HL-60 (cell line): ENCODE results near the gene RABGAP1L.

Source experiments
- DNase-seq, 2 experiments: peaks; one replicate each; pipeline ENCODE4 v3.0.0-alpha.2; 2010 to 2020; ENCODE audit warnings: low read depth in 1 of 2, low spot score in 1 of 2
- H3K27ac ChIP-seq: fragments of 250-450 bp; sonication (Bioruptor Pico); replicated peaks from 2 replicates; pipeline ENCODE4 v1.5.1; 2020; ENCODE audit warnings: mild to moderate bottlenecking, moderate library complexity
- H3K27me3 ChIP-seq: fragments of 250-450 bp; sonication (Bioruptor Pico); 2 replicates; pipeline ENCODE4 v1.5.1; 2021; ENCODE audit warnings: mild to moderate bottlenecking, moderate library complexity; ENCODE audit not compliant: insufficient read depth, poor library complexity, severe bottlenecking
- H3K4me3 ChIP-seq: replicated peaks from 2 replicates; pipeline ENCODE4 v1.5.1; 2011; ENCODE audit warnings: mild to moderate bottlenecking, control low read depth, low read length; ENCODE audit not compliant: insufficient read depth
- CTCF ChIP-seq: IDR thresholded peaks from one replicate; pipeline ENCODE4 v1.5.1; 2011; ENCODE audit warnings: low read length, control low read depth, inconsistent platforms; ENCODE audit not compliant: insufficient read depth
- GABPA ChIP-seq: IDR thresholded peaks from 2 replicates; pipeline ENCODE4 v1.6.1; 2012; ENCODE audit warnings: low read depth
- POLR2AphosphoS5 ChIP-seq: IDR thresholded peaks from 2 replicates; pipeline ENCODE4 v1.6.1; 2012; ENCODE audit warnings: low read depth
- REST ChIP-seq: IDR thresholded peaks from 2 replicates; pipeline ENCODE4 v1.6.1; 2012; ENCODE audit warnings: low read depth; ENCODE audit not compliant: insufficient replicate concordance
- SPI1 ChIP-seq: IDR thresholded peaks from 2 replicates; pipeline ENCODE4 v1.6.1; 2012; ENCODE audit warnings: low read depth, mild to moderate bottlenecking, borderline replicate concordance

The RABGAP1L gene

GRCh38 chr1:174874331-174875053, 715.2 kb downstream of the RABGAP1L start:
- Histone ChIP-seq H3K27ac (no peak overlapping the region), H3K4me3 (no peak overlapping the region)
- TF ChIP-seq SPI1, result no peak
- no peak for TF ChIP-seq REST
- TF ChIP-seq CTCF, result no peak
- TF ChIP-seq POLR2AphosphoS5, result no peak
- TF ChIP-seq GABPA, result no peak

GRCh38 chr1:174875306-174875705, 716.0 kb downstream of the RABGAP1L start:
- TF ChIP-seq GABPA (no peak), POLR2AphosphoS5 (no peak)
- H3K27ac ChIP-seq, result no peak overlapping the region
- no peak for DNase-seq
- H3K4me3 ChIP-seq, result no peak overlapping the region
- H3K27me3 ChIP-seq, result no peaks in the 10 kb centered on the region

More at GRCh38 chr1:174874331-174875053, 715.2 kb downstream of the RABGAP1L start:
- no peak for DNase-seq
- no peaks in the 10 kb centered on the region for H3K27me3 ChIP-seq

- no peak for DNase-seq
- no peaks in the 10 kb centered on the region for H3K27me3 ChIP-seq
- no peak for TF ChIP-seq SPI1
- no peak for TF ChIP-seq REST
- TF ChIP-seq CTCF, result no peak
- no peak for TF ChIP-seq POLR2AphosphoS5
- TF ChIP-seq GABPA, result no peak
- no peak overlapping the region for H3K4me3 ChIP-seq
- no peak overlapping the region for H3K27ac ChIP-seq
Observed at GRCh38 chr1:174877208-174877673, 717.9 kb downstream of the RABGAP1L start.

- H3K4me3 ChIP-seq, result no peak overlapping the region
Observed at GRCh38 chr1:174880171-174880570, 720.9 kb downstream of the RABGAP1L start.

More at GRCh38 chr1:174880171-174880570, 720.9 kb downstream of the RABGAP1L start:
- TF ChIP-seq CTCF, result no peak
- no peak for TF ChIP-seq SPI1
- no peak for TF ChIP-seq POLR2AphosphoS5
- TF ChIP-seq REST, result no peak
- no peak for TF ChIP-seq GABPA
- no peaks in the 10 kb centered on the region for H3K27me3 ChIP-seq
- H3K27ac ChIP-seq, result no peak overlapping the region
- DNase-seq, result no peak
